OCI-LY1 (cell line): ENCODE results near the gene BSG.

Experiments
- H2AFZ ChIP-seq: fragments of 200-600 bp; sonication (generic), shearing (Covaris generic); 2 replicates; pipeline ENCODE4 v1.6.0; 2014; ENCODE audit warnings: antibody characterized with exemption, mild to moderate bottlenecking, low read length
- H3F3A ChIP-seq: fragments of 200-600 bp; sonication (generic), shearing (Covaris generic); 2 replicates; pipeline ENCODE4 v1.6.0; 2014; ENCODE audit warnings: mild to moderate bottlenecking, antibody characterized with exemption, low read length, moderate library complexity; ENCODE audit not compliant: insufficient read depth
- H3K27ac ChIP-seq: fragments of 200-600 bp; sonication (generic); 2 replicates; pipeline ENCODE4 v1.5.1; 2014; ENCODE audit warnings: low read length, mixed run types, mild to moderate bottlenecking, low read depth; ENCODE audit not compliant: poor library complexity, severe bottlenecking
- H3K27me3 ChIP-seq: fragments of 200-600 bp; sonication (generic); 2 replicates; pipeline ENCODE4 v1.6.0; 2014; ENCODE audit warnings: antibody characterized with exemption, mild to moderate bottlenecking, low read length, moderate library complexity; ENCODE audit not compliant: insufficient read depth
- H3K36me3 ChIP-seq: fragments of 200-600 bp; sonication (generic); 2 replicates; pipeline ENCODE4 v1.6.1; 2014; ENCODE audit warnings: mild to moderate bottlenecking, antibody characterized with exemption, low read length, moderate library complexity, mixed read lengths; ENCODE audit not compliant: insufficient read depth
- H3K4me1 ChIP-seq: fragments of 200-600 bp; sonication (generic); 2 replicates; pipeline ENCODE4 v1.5.1; 2014; ENCODE audit warnings: mild to moderate bottlenecking, low read length, moderate library complexity; ENCODE audit not compliant: insufficient read depth, severe bottlenecking
- H3K4me2 ChIP-seq: fragments of 200-600 bp; sonication (generic), shearing (Covaris generic); 2 replicates; pipeline ENCODE4 v1.6.1; 2014; ENCODE audit warnings: low read length
- H3K4me3 ChIP-seq: fragments of 200-600 bp; sonication (generic); 2 replicates; pipeline ENCODE4 v1.5.1; 2014; ENCODE audit warnings: low read length, low read depth, mild to moderate bottlenecking, mixed read lengths; ENCODE audit not compliant: poor library complexity, severe bottlenecking
- H3K79me2 ChIP-seq: fragments of 200-600 bp; shearing (Covaris generic); 2 replicates; pipeline ENCODE4 v1.6.1; 2016; ENCODE audit warnings: mixed run types, low read length, mixed read lengths; ENCODE audit not compliant: insufficient read depth
- H3K9ac ChIP-seq: fragments of 200-600 bp; sonication (generic), shearing (Covaris generic); 2 replicates; pipeline ENCODE4 v1.6.1; 2014; ENCODE audit warnings: mild to moderate bottlenecking, low read length, mixed read lengths
- H3K9me2 ChIP-seq: fragments of 200-600 bp; sonication (generic), shearing (Covaris generic); 2 replicates; pipeline ENCODE4 v1.6.1; 2014; ENCODE audit warnings: low read depth, mild to moderate bottlenecking, low read length, mixed read lengths
- H3K9me3 ChIP-seq: fragments of 200-600 bp; shearing (Covaris generic); 2 replicates; pipeline ENCODE4 v1.6.1; 2014; ENCODE audit warnings: low read length, mixed read lengths
- H4K20me1 ChIP-seq: fragments of 200-600 bp; sonication (generic), shearing (Covaris generic); 2 replicates; pipeline ENCODE4 v1.6.0; 2016; ENCODE audit warnings: mild to moderate bottlenecking, low read length; ENCODE audit not compliant: insufficient read depth
- CTCF ChIP-seq: fragments of 200-600 bp; sonication (generic), shearing (Covaris generic); IDR thresholded peaks from 2 replicates; pipeline ENCODE4 v1.5.1; 2017; ENCODE audit warnings: mild to moderate bottlenecking, antibody characterized with exemption, low read length, moderate library complexity, mixed read lengths
- EZH2 ChIP-seq: fragments of 200-600 bp; sonication (generic), shearing (Covaris generic); IDR thresholded peaks from 2 replicates; pipeline ENCODE4 v1.8.0; 2017; ENCODE audit warnings: borderline replicate concordance, mixed run types, mild to moderate bottlenecking, antibody characterized with exemption, low read length, moderate library complexity, mixed read lengths

Gene BSG

GRCh38 chr19:560121-560520 lies 12.3 kb upstream of the BSG start:
- Histone ChIP-seq H3K4me3 (no peak overlapping the region), H3K27ac (no peak overlapping the region), H4K20me1 (no peaks in the 10 kb centered on the region), H2AFZ (no peak overlapping the region), H3K36me3 (no peaks in the 10 kb centered on the region; the same call in 1 of the 2 replicates), H3F3A (no peaks in the 10 kb centered on the region), H3K9me3 (no peaks in the 10 kb centered on the region), H3K4me1 (no peaks in the 10 kb centered on the region), H3K79me2 (no peaks in the 10 kb centered on the region), H3K9ac (no peak overlapping the region), H3K4me2 (no peak overlapping the region), H3K27me3 (no peaks in the 10 kb centered on the region), H3K9me2 (no peaks in the 10 kb centered on the region)
- no peak for TF ChIP-seq CTCF
- no peak for TF ChIP-seq EZH2

GRCh38 chr19:566403-566802 lies 6.0 kb upstream of the BSG start:
- no peak overlapping the region for H2AFZ ChIP-seq
- no peaks in the 10 kb centered on the region for H3K27me3 ChIP-seq
- no peak overlapping the region for H3K4me3 ChIP-seq
- no peak overlapping the region for H3K4me2 ChIP-seq
- no peak overlapping the region for H3K9ac ChIP-seq
- no peaks in the 10 kb centered on the region for H3K9me3 ChIP-seq
- H4K20me1 ChIP-seq: no peaks in the 10 kb centered on the region
- H3F3A ChIP-seq: peaks cover under 1% of the 10 kb centered on the region; the same call in 1 of the 2 replicates
- peaks cover 6% of the 10 kb centered on the region for H3K4me1 ChIP-seq
- no peaks in the 10 kb centered on the region; the same call in 1 of the 2 replicates for H3K36me3 ChIP-seq
- no peak overlapping the region for H3K27ac ChIP-seq
- TF ChIP-seq CTCF: no peak
- no peak for TF ChIP-seq EZH2
- H3K9me2 ChIP-seq: no peaks in the 10 kb centered on the region
- H3K79me2 ChIP-seq: no peaks in the 10 kb centered on the region

- Histone ChIP-seq H3K4me3 (no peak overlapping the region), H3K27ac (no peak overlapping the region), H3K4me1 (peaks cover 11% of the 10 kb centered on the region), H4K20me1 (no peaks in the 10 kb centered on the region), H3K79me2 (no peaks in the 10 kb centered on the region), H3K9me2 (no peaks in the 10 kb centered on the region), H2AFZ (no peak overlapping the region), H3K4me2 (no peak overlapping the region), H3K9ac (no peak overlapping the region), H3F3A (peaks cover 5% of the 10 kb centered on the region; the same call in 1 of the 2 replicates), H3K9me3 (no peaks in the 10 kb centered on the region), H3K27me3 (no peaks in the 10 kb centered on the region), H3K36me3 (no peaks in the 10 kb centered on the region; the same call in 1 of the 2 replicates)
- TF ChIP-seq CTCF (no peak), EZH2 (no peak)
These were observed 5.6 kb upstream of the BSG start for GRCh38 chr19:566844-567243.
